CD4-positive, alpha-beta T cell treated with Interleukin-21 for 1 hour (primary cell): Measurements from ENCODE around the gene NDE1.
A peak's percentile ranks its signal among the peaks of the same experiment; 100 is the strongest.
"Not testable (repeated sequence)": the region's sequence is repeated elsewhere in the genome, so short reads cannot be mapped to it uniquely, and the experiment has no call there.

ENCODE experiments used
- DNase-seq: peaks from one replicate; pipeline ENCODE4 v3.0.0-alpha.2; 2020

Gene NDE1

DNA sequence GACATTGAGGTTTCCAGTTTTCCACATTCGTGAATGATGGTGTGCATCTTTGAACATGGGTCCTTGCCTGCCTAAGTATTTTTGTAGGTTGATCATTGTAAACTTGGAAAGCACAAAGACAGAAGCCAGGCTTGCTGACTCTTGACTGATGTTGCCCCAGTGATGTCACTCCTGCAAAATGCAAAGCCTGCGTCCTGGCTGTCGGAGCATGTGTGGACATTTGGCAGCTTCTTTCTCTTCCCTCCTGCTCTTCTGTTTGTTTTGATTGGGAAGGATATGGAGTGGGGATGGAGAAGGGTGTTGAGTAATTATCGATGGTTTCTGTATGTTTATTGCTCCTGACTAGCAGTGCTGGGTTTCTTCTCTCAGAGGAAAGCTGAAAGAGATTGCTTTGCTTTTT, 3.2 kb downstream of the NDE1 start:
- DNase-seq = no peak

DNA sequence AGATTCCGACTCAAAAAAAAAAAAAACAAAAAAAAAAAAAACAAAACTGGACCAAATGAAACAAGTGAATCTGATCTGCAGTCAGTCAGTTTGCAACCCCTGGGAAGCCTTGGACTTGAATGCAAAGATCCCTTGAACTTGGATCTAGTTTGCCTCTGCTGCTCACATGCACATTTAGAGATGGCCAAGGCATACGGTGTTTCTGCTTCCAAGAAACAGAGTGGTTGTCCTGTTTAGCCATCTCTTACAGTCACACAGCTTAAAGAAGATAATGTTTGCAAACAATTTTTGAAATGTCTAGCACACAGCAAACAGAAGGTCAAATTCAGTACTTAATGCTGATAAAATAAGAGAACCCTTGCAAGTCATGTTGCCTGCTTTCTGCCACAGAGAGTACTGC, 4.5 kb downstream of the NDE1 start:
- no peak for DNase-seq

DNA sequence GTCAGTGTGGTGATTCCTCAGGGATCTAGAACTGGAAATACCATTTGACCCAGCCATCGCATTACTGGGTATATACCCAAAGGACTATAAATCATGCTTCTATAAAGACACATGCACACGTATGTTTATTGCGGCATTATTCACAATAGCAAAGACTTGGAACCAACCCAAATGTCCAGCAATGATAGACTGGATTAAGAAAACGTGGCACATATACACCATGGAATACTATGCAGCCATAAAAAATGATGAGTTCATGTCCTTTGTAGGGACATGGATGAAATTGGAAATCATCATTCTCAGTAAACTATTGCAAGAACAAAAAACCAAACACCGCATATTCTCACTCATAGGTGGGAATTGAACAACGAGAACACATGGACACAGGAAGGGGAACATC, 5.5 kb downstream of the NDE1 start:
- not testable (repeated sequence) for DNase-seq

DNA sequence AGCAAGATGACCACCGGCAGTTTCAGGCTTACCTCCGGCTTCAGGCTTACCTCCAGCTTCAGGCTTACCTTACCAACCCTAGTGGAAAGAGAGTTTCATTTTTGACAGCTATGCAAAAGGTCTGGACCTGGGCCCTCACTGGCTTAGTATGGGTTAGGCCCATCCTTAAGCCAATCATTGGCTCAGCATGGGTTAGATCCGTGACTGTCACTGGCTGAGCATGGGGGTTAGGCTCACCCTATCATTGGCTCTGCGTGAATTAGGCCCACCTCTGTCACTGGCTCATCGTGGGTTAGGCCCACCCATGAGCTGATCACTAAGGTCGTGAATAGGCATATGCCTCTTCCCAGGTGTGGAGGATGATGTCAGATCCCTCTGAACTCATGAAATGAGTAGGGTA, 8.1 kb downstream of the NDE1 start:
- DNase-seq = no peak

DNA sequence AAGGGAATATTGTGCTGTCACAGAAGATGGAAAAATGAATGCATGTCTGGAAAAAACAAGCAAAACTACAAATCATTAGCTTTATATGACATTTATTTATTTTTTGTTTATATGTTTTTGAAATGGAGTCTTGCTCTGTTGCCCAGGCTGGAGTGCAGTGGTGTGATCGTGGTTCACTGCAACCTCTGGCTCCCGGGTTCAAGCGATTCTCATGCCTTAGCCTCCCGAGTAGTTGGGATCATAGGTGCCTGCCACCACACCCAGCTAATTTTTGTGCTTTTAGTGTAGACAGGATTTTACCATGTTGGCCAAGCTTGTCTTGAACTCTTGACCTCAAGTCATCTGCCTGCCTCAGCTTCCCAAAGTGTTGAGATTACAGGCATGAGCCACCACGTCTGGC, 8.5 kb downstream of the NDE1 start:
- no peak for DNase-seq

DNA sequence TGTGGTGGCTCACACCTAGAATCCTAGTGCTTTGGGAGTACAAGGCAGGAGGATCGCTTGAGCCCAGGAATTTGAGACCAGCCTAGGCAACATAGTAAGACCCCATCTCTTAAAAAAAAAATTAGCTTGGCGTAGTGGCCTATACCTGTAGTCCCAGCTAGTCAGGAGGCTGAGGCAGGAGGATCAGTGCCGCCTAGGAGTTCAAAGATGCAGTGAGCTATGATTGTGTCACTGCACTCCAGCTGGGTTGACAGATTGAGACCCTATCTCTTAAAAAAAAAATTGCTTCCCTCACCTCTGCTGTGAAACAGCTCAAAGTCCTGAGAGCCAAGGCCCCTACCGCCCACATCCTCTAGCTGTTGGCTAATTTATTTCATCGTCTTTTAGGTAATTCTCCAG, 10.2 kb downstream of the NDE1 start:
- DNase-seq = no peak

DNA sequence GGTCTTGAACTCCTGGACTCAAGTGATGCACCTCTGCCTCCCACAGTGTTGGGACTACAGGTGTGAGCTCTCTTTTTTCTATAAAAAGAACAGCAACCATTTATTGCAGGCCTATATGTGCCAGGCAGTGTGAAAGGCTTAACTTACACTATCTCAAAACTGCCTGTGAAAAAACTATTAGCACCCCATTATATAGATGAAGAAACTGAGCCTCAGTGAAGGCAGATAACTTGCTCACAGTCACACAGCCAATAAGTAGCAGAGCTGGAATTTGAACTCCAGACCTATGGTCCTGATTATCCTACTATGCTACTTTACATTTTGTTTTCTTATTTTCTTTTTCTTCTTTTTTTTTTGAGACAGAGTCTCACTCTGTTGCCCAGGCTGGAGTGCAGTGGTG, 15.1 kb downstream of the NDE1 start:
- DNase-seq = no peak

DNA sequence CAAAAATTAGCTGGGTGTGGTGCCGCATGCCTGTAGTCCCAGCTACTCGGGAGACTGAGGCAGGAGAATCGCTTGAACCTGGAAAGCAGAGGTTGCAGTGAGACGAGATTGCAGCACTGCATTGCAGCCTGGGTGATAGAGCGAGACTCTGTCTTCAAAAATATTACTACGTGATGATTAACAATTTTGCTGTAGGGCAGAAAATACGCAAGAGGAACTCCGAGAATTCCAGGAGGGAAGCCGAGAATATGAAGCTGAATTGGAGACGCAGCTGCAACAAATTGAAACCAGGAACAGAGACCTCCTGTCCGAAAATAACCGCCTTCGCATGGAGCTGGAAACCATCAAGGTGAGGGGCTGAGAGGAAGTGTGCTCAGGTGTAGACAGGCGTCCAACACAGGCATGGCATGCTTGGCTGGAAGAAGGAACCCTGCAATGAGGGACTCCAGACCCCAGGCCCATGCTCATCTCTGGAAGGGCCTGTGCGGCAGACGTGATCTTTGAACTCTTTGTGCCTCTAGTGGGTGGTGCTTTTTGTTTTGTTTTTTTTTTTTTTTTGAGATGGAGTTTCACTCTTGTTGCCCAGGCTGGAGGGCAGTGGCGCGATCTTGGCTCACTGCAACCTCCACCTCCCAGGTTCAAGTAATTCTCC, 17.2 kb downstream of the NDE1 start:
- no peak for DNase-seq

DNA sequence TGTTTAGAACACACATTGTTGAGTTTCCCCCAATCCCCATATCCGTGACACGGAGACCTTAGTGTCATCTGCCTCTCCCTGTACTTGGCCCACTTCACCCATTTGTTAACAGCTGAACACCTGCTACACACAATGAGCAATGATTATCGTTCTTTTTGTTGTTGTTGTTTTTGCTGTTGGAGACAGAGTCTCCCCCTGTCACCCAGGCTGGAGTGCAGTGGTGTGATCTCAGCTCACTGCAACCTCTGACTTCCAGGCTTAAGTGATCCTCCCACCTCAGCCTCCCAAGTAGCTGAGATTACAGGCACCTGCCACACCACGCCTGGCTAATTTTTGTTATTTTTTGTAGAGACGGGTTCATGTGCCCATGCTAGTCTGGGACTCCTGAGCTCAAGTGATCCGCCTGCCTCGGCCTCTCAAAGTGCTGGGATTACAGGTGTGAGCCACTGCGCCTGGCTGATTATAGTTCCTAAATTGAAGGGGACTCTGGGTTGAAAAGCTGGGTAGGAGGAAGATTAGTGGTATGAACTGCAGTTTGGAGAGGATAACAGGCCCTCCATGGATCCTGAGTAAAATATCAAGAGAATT, 21.6 kb downstream of the NDE1 start:
- no peak for DNase-seq

DNA sequence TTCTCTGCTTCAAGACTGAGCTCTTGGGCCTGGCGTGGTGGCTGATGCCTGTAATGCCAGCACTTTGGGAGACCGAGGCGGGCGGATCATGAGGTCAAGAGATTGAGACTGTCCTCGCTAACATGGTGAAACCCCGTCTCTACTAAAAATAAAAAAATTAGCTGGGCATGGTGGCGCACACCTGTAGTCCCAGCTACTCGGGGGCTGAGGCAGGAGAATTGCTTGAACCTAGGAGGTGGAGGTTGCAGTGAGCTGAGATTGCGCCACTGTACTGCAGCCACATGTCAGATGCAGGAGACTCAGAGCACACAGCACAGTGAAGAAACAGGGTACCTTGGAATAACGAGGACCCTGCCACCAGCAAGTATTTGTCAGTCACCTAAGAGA, 22.1 kb downstream of the NDE1 start:
- not testable (repeated sequence) for DNase-seq

DNA sequence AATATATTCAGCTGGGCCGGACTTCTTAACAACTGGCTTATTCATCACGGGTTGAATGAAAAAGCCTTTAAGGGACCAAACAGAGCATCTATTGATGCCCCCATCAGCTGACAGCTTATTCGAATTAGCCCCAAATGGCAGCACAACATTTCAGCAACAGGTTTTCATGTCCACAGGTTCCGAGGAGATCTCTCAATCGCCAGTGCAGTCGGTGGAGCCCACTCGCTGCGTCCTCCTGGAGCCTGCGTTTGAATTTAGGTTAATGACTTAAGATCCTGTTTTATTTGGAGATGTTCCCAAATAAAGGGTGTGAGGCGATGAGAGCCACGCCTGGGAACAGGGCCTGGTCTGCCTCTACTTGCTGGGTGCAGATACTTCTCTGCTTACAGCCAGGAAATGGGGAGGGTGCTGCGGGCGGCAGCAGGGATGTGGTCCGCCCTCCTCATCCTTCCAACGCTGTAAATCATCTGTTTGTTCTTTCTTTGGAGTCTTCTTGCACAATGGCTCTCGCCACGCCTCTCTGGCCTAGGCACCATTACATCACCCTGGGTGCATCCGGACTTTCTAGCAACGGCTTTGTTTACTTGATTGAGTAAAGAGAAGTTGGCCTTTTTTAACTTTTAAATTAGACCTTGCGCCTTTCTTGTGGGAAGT, 22.6 kb downstream of the NDE1 start:
- peak; percentile 88 for DNase-seq

DNA sequence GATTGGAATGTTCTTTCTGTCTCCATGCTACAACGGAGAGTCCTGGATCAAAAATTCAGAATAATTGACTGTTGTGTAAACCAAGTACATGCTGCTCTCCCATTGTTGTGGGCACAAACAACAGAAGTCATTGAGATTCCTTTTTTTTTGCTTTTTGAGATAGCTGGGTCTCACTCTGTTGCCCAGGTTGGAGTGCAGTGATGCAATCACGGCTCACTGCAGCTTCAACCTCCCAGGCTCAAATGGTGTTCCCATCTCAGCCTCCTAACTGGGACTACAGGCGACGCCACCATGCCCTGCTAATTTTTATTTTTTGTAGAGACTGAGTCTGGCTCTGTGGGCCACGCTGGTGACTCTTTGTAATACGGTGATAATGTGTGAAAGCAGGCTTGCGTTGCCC, 24.5 kb downstream of the NDE1 start:
- DNase-seq = no peak

DNA sequence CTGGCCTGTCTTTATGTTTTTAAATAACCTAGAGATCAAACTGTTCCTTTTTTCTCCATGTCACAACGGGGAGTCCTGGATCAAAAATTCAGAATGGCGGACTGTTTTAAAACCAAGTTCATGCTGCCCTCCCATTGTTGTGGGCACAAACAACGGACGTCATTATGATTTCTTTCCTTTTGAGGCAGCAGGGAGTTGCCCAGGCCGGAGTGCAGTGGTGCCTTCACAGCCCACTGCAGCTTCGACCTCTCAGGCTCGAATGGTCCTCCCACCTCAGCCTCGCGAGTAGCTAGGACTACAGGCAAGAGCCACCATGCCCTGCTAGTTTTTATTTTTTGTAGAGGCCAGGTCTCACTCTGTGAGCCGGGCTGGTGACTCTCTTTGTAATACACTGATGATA, 26.5 kb downstream of the NDE1 start:
- no peak for DNase-seq

DNA sequence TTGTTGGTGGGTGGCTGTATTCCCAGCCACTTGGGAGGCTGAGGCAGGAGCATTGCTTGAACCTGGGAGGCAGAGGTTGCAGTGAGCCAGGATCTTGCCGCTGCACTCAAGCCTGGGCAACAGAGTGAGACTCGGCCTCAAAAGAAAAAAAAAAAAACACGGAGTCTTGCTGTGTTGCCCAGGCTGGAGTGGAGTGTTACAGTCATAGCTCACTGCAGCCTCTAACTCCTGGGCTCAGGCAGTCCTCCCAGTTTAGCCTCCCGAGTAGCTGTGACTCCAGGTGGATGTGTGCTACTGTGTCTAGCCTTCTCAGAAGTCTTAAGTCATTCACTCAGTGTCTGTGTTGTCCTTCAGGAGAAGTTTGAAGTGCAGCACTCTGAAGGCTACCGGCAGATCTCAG, 27.4 kb downstream of the NDE1 start:
- no peak for DNase-seq

DNA sequence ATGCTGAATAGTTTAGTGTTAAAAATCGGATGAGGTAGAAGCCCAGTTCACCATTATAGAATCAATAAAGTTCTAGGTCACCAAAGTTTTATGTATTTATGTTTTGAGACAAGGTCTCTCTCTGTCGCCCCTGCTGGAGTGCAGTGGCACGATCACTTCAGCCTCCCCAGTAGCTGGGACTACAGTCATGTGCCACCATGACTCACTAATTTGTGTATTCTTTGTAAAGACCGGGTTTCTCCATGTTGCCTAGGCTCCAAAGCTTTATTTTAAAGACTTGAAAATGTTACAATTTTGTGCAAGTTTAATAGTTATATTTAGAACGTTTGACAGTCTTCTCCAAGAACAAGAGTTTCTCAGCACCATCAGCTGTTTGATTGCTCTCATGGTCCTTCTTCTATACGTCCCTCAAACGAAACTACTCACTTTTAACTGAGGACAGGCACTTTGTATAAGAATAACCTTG, 32.1 kb downstream of the NDE1 start:
- peak; percentile 48 for DNase-seq

DNA sequence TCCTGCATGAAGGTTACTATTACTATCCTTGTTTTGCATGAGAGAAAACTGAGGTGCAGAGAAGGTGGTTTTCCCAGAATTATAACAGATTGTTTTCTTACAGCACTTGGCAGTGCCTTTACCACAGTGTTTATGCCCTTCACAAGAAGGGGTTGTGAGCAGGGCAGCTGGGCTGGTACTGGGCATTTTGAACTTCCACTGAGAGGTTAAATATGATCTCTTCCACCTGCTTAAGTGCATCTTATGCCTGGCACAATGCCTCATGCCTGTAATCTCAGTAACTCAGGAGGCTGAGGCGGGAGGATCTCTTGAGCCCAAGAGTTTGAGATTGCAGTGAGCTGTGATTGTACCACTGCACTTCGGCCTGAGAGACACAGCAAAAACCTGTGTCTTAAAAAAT, 36.2 kb downstream of the NDE1 start:
- no peak for DNase-seq

DNA sequence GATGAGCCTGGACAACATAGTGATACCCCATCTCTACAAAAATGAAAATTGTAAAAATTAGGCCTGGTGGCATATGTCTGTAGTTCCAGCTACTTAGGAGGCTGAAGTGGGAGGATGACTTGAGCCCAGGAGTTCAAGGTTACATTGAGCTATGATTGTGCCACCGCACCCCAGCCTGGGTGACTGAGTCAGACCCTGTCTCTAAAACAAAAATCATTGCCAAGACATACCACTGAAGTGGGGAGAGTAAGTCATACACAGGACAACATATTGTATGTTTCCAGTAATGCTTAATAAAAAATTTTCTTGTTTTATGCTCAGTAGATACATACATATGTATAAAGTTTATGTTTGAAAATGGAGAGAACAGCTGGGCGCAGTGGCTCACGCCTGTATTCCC, 39.2 kb downstream of the NDE1 start:
- DNase-seq = no peak

DNA sequence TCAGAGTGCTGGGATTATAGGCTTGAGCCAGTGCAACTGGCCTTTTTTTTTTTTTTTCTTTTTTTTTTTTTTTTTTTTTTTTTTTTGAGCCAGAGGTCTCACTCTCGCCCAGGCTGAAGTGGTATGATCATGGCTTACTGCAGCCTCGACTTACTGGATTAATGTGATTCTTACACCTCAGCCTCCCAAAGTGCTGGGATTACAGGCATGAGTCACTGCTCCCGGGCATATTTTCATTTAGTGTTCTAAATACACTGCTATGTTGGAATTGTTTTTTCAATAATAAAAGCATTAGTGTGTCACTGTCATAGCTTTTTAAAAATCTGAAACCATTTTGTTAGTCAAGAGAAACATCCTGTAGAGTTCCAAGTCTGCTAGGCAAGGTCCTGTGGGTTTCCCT, 40.3 kb downstream of the NDE1 start:
- DNase-seq = no peak

DNA sequence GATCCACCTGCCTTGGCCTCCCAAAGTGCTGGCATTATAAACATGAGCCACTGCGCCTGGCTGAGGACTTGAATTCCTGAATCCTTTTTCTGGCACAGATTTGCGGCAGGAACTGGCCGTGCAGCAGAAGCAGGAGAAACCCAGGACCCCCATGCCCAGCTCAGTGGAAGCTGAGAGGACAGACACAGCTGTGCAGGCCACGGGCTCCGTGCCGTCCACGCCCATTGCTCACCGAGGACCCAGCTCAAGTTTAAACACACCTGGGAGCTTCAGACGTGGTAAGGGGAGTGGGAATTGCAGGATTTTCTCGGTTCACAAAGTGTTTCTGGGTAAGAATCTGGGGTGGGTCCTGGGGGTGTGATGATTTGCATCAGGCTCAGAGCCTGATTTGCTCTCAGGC, 41.0 kb downstream of the NDE1 start:
- no peak for DNase-seq

DNA sequence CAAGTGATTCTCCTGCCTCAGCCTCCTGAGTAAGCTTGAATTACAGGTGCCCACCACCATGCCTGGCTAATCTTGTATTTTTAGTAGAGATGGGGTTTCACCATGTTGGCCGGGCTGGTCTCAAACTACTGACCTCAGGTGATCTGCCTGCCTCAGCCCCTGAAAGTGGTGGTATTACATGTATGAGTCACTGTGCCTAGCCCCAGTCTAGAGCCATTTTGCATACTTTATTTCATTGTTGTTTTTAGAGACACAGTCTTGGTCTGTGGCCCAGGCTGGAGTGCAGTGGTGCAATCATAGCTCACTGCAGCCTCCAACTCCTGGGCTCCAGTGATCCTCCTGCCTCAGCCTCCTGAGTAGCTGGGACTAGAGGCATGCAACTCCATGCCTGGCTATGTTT, 42.5 kb downstream of the NDE1 start:
- DNase-seq = not testable (repeated sequence)

DNA sequence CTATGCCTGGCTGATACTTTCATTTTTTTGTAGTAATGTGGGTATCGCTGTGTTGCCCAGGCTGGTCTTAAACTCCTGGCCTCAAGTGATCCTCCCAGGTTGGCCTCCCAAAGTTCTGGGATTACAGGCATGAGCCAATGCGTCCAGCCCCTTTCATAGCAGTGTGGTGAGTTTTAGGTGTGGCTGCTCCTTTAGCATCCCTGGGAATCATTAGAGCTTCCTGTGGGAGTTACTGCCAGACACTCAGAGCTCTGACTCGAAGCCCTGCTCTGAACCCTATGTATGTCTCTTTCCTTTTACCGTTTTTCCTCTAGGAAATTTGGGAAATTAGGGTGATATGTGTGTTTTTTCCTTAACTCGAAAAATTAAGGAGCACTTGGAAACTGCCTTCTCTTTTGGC, 44.5 kb downstream of the NDE1 start:
- DNase-seq = no peak

DNA sequence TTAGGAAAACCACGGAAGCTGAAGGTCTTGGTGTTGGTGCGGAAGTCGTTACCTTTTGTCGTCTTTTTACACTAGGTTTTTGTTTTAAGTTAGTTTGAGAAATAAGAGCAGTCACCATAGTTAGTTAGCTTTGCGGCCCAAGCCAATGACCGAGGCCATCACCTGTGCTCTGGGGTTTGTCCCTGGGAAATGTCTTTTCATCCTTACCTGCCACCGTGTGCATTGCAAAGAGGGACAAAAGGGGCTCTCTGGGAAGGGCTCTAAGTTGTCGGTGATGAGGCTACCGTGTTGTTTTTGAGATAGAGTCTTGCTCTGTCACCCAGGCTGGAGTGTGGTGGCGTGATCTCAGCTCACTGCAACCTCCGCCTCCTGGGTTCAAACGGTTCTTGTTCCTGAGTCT, 49.8 kb downstream of the NDE1 start:
- no peak for DNase-seq

DNA sequence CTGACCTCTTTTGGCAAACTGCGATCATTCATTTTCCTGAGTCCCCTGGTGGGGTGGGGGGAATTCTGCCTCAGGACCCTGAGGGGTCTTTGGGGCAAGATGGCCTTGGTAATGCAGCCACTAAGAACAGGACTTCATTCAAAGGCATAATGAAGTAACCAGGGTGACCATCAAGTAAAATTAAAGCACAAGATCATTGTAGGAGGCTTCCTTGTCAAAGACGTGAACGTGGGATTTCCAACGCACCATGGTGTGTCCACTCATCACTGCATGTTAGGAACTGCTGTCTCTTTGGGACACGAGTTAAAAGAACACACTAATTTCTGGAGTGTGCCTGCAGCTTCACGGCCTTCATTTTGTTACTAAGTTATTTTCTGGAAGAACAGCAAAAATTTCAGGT, 51.3 kb downstream of the NDE1 start:
- DNase-seq = no peak
